GM06990 (cell line): Measurements from ENCODE around the gene ENDOU.

Source experiments
- DNase-seq: peaks from one replicate; pipeline ENCODE4 v3.0.0-alpha.2; 2011; ENCODE audit not compliant: insufficient read length; ENCODE audit errors: extremely low read depth
- H3K27me3 ChIP-seq: replicated peaks from 2 replicates; pipeline ENCODE4 v1.6.0; 2011; ENCODE audit warnings: low read length; ENCODE audit not compliant: control insufficient read depth, insufficient read depth
- H3K36me3 ChIP-seq: 2 replicates; pipeline ENCODE4 v1.5.1; 2011; ENCODE audit warnings: low read length; ENCODE audit not compliant: control insufficient read depth, insufficient read depth
- H3K4me3 ChIP-seq: replicated peaks from 2 replicates; pipeline ENCODE4 v1.5.1; 2011; ENCODE audit warnings: low read depth, mild to moderate bottlenecking, control low read depth, low read length
- CTCF ChIP-seq: IDR thresholded peaks from 2 replicates; pipeline ENCODE4 v1.5.1; 2011; ENCODE audit warnings: low read length, control low read depth, mild to moderate bottlenecking, inconsistent platforms; ENCODE audit not compliant: insufficient read depth, poor library complexity, severe bottlenecking

The ENDOU gene

GRCh38 chr12:47747126-47747525 lies 21.8 kb upstream of the ENDOU start:
- TF ChIP-seq CTCF = no peak
- DNase-seq = no peak
- Histone ChIP-seq H3K4me3 (no peak overlapping the region), H3K27me3 (no peaks in the 10 kb centered on the region; the same call in 1 of the 2 replicates), H3K36me3 (no peaks in the 10 kb centered on the region)

- Histone ChIP-seq H3K4me3 (no peak overlapping the region), H3K27me3 (no peaks in the 10 kb centered on the region; the same call in 1 of the 2 replicates)
- TF ChIP-seq CTCF = no peak
Measured at GRCh38 chr12:47746523-47746922, 21.2 kb upstream of the ENDOU start.

GRCh38 chr12:47746073-47746472 lies 20.8 kb upstream of the ENDOU start:
- H3K36me3 ChIP-seq = no peaks in the 10 kb centered on the region
- no peak for DNase-seq
- TF ChIP-seq CTCF = no peak
- H3K4me3 ChIP-seq = no peak overlapping the region
- H3K27me3 ChIP-seq = no peaks in the 10 kb centered on the region; the same call in 1 of the 2 replicates

More at GRCh38 chr12:47746523-47746922, 21.2 kb upstream of the ENDOU start:
- DNase-seq = no peak
- H3K36me3 ChIP-seq = no peaks in the 10 kb centered on the region

GRCh38 chr12:47745485-47746041 lies 20.3 kb upstream of the ENDOU start:
- Histone ChIP-seq H3K4me3 (no peak overlapping the region), H3K36me3 (no peaks in the 10 kb centered on the region), H3K27me3 (no peaks in the 10 kb centered on the region; the same call in 1 of the 2 replicates)
- no peak for DNase-seq
- no peak for TF ChIP-seq CTCF

GRCh38 chr12:47744778-47745436 lies 19.6 kb upstream of the ENDOU start:
- TF ChIP-seq CTCF = no peak
- H3K4me3 ChIP-seq = no peak overlapping the region
- H3K27me3 ChIP-seq = no peaks in the 10 kb centered on the region; the same call in 1 of the 2 replicates
- no peaks in the 10 kb centered on the region for H3K36me3 ChIP-seq
- no peak for DNase-seq
